GM19468 (cell line): ENCODE data around the gene ADAMTS14.

Experiments used
- ATAC-seq: cut with Tn5 transposase; IDR thresholded peaks from one replicate; pipeline ENCODE4 v1.9.1; 2021; ENCODE audit warnings: mild to moderate bottlenecking, moderate library complexity, moderate number of reproducible peaks; ENCODE audit not compliant: unreplicated experiment; ENCODE audit errors: extremely low read depth

ADAMTS14 gene

DNA sequence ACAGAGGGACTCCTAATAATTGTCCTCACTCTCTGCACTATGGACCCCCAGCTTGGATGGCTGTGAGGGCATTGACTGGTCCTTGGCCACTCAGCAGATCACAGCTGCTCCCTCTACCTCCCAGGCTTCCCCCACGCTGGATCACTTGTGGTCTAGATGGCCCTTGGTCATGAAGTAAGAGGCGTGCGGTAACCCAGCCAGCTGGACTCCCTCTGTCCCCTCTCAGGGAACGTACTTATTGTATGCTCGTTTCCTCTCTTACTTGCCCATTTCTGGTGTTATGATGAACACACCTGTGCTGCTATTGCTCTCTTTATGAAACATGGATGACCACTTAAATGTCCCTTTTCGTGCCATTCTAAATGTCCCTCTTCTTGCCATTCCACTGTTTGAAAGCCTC, 19.3 kb downstream of the ADAMTS14 start:
- ATAC-seq: no peak

DNA sequence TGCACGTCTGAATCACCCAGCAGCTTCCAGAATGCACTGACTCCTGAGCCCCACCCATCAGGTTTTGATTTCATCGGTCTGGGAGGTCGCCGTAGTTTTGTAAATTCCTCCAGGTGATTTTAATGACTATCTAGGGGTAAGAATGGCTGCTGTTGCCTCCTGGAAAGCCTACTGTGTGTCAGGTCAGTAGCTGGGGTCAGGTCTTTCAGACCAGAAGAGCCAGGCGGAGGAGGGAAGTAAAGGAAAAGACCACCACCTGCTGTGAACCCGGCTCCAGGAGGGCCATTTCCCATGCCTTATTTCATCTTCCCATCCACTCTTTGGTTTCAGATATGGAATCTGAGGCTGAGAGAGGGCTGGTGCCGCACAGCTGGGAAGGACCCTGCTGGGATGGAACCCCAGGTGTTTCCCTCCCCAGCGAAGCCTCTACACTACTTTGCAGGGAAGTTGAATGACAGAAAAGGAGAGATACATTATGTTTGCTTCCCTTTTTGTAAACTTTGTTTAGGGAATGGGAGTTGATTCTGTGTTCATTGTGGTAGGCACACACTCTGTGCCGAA, 19.8 kb downstream of the ADAMTS14 start:
- ATAC-seq: no peak

DNA sequence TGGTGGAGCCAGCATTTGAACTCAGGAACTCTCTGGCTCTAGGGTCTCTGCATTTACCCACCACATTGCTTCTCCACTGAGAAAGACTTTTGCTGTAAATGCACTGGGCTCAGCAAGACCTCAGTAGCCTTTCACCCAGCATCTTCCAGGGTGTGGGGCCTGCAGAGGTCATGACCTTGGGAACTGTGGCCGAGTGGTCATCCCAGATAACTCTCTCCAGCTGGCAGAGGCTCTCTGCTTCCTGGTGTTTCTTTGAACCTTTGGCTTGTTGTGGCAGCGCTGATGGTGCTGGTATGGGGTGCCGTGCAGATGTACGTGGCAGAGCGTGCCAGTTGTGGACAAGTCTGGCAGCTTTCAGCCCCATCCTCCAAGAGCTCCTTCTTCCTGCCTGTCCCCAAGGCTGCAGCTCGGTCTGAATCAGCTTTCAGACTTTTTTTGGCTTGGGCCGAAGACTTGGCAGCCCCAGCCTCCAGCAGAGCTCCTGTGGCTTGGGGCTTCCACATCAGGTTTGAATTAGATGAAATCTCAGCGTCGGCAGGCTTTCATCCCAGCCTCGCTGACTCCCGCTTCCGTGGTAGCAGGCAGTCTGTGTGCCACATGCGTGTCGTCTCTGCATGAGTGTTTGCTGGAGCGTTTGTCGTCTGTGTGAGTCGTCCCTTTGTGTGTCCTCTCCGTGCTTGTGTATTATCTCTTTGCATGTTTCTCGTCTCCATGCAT, 21.5 kb downstream of the ADAMTS14 start:
- ATAC-seq: no peak

DNA sequence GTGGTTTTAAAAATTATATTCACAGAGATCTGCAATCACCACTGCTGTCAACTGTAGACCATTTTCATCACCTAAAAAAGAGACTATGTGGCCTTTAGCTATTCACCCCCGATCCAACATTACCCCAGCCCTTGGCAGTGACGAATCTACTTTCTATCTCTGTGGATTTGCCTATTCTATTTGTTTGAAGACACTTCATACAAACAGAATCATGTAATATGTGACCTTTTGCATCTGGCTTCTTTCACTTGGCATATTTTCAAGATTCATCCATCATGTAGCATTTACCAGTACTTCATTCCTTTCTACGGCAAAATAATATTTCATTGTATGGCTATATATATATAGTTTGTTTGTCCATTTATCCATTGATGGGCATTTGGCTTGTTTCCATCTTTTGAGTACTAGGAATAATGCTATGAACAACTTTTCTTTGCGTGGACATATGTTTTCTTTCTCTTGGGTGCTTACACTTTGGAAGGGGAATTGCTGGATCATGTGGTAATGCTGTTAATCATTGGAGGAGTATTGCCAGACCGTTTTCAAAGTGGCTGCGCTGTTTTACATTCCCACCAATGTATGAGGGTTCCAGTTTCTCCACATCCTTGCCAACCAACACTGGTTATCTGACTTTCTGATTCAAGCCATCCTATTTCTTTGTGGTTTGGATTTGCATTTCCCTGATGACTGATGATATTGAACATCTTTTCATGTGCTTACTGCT, 22.3 kb downstream of the ADAMTS14 start:
- ATAC-seq: no peak

DNA sequence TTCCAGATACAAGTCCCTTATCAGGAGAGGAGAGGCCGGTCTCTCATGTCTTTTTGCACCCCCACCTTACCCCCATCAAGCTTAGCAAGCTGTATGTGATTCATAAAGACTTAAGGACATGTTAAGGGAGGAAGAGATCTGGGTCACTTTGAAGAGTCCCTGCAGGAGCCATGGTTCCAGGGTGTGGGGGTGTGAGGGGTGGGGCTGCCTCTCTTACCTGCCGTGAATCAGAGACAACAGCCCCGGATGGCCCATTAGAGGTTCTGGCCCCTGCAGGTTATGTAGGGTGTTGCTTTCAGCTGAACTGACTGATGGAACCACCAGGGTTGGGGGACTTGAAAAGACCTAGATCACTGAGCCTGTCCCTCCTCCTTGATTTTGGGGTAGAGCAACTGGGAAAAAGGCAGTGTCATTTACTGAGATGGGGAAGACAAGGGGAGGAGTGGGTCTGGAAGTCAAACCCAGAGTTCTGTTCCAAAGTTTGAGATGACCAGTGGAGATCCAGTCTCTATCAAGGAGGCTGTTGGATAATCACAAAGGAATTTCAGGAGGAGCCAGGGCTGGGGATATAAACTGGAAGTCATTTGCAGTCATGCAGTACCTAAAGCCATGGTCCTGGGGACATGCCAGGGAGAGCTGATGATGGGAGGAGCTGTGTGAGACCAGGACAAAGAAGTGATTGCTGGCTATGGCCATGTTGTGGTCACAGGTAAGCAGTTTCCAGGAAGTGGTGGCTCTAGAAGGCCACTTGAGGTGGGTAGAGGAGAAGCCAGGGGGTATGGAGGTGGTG, 23.1 kb downstream of the ADAMTS14 start:
- ATAC-seq: no peak

DNA sequence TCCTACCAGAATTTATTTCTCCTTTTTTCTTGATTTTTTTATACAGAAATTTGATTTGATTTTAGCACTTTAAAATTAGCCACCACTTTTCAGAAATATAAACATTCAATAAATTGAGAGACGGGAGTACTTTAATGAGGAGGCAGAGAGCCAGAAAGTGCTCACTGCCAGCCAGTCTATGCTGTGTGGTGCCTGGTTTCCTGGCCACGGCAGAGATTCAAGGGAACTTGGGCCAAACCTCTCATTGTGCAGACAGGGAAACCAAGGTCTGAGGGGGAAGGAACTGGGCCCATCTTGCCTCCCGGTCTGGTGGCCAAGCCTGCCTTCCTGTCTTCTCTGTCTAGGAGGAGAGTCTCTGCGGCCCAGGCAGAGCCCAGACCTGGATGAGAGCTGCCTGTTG, 25.9 kb downstream of the ADAMTS14 start:
- ATAC-seq: no peak

DNA sequence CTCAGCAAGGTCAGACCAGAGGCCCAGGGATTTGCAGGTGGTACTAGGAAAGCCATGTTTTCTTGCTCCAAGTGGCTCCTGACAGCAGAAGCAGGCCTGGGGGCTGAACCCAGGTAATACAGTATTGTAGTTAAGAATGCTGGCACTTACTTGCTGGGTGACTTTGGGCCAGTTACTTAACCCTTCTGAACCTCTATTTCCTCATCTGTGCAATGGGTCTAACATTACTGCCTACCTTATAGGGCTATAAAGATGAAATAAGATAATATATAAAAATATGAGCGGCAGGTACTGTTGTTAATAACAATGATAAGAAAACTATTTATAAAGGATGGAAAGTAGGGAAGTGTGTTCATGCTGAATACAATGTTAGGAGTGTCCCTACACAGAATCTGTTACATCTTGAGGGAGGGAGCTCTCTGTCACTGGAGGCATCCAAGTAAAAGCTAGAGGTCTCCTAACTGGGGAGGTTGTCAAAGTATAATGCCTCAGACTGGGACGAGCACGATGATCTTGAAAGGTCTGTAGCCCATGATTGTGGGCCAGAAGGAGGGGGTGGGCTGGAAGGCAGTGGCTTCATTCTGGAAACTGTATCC, 26.9 kb downstream of the ADAMTS14 start:
- ATAC-seq: no peak

DNA sequence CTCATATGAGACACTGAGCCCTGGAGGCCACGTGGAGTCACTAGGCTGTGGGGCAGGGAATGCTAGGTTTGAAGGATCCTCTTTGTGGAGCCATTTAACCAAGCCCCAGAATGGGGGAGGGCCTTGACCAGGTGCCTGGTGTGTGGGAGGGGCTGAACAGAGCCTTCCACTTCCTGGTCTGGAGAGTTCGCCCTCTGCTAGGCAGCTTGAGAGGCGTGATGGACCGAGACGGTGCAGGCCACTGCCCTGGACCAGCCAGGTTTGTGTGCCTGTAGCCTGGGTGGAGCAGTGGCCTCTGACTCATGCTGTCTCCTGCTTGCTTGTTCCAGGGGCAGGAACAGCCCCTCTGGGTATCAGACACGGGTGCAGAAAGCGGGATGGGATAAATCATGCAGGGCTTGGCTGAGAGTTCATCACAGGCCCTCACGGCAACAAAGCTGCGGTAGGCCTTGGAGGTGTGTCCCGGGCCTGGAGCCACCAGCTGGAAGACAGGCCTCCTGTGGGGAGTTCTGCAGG, 27.4 kb downstream of the ADAMTS14 start:
- no peak for ATAC-seq

DNA sequence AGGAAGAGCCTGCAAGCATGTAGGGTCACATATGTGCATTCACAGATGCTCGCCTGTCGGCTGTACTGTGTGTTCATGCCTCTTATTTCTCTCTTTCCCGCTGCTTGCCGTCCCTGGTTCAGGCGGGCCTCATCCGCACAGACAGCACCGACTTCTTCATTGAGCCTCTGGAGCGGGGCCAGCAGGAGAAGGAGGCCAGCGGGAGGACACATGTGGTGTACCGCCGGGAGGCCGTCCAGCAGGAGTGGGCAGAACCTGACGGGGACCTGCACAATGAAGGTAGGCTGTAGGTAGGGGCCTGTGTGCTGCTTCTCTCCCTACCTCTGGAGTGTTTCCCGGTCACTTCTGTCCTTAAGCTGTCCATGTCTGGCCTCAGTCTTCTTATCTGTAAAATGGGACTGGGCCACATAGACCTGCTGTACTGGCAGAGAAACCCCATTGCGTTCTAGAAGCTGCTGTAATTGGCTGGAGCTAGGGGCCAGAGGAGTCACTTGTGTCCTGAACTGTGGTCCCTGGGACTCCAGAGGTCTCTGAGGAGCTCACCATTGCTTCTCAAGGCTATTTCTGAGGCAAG, 30.0 kb downstream of the ADAMTS14 start:
- ATAC-seq: no peak

DNA sequence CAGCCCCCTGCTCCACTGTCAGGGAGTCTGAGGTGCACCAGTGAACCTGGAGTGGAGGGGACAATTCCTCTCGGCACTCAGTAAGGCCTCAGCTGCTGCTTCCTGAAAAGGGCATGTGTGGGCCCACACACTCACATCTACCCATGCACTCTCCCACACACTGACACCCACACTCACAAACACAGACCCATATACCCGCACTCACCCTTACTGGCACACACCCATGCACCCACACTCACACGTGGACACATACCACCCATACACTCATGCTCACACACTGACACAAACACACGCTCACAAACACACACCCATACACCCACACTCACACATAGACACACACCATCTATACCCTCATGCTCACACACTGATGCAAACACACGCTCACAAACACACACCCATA, 31.9 kb downstream of the ADAMTS14 start:
- no peak for ATAC-seq

DNA sequence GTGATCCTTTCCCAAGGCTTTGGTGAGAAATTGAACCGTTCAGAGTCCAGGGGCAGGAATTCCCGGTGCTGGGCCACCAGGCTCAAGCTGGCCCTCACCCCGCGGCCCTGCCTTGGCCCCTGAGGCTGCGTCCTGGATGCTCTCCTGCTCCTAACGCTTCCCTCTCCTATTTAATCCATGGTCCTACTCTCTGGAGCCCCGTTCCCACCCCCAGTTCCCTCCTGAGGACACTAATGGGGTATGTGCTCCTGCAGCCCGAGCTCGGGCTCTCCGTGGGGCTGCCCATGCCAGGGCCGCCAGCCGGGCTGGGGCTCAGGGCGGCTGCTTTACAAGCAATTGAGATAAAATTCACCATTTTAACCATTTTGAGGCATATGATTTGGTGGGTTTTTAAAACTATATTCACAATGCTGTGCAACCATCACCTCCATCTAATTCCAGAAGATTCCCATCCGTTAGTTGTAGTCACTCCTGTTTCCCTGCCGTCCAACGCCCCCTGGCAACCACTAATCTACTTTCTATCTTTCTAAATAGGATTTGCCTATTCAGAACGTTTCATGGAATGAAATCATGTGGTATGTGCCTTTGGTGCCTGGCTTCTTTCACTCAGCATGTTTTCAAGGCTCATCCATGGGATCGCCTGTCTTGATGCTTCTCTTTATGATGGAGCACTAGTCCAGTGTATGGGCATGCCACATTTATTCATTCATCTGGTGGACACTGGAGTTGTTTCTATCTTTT, 33.0 kb downstream of the ADAMTS14 start:
- ATAC-seq: no peak

DNA sequence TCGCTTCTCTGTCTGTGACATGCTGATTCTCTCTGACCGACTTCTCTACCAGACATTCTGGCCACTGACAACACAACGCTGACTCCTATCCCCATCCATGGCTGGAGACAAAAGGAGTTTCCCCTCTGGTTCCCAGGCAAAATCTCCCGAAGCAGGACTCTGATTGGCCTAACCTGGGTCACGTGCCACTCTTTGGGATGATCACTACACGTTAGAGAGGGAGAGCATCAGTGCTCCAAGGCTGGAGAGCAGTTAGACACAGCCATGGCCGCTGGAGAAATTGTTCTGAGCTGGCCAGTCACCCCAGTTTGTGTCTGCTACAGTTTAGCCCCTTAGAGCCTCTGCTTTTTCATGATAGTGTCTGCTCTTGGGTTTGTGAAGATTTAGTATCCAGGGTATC, 38.9 kb downstream of the ADAMTS14 start:
- ATAC-seq: no peak

DNA sequence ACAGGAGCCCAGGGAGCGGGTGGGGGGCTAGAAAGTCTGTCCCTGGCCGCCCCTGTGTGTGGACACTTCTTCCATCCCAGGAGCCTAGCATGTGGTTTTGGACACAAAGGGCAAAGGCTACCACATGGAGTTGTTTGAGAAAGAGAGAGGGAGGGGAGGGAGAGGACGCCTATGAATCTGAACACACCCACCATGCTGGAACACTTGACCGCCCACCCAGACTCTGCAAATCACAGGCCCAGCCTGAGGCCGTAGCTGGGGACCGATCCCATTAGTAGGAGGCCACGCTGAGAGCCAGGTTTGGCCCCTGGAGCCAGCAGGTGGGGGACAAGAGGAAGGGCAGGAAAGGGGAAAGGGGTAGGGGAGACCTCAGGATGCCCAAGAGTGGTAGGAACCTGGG, 39.6 kb downstream of the ADAMTS14 start:
- ATAC-seq: no peak

DNA sequence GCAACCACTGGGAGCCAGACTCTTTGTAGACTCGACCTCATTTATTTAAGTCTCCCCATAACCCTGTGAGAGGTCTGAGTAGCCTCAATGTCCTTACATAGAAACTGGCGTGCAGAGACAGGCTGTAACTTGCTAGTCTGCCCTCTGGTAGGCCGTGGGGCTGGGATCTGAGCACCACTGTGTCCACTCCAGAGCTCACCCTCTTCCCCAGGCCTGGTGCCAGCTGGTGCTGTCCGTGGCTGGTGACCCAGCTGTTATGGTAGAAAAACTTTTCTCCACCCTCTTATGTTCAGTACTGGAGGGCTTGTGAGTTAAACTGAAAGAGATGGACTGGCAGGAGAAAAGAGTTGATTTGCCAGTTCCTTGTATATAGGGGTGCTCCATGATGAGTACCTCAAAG, 41.9 kb downstream of the ADAMTS14 start:
- ATAC-seq: no peak

DNA sequence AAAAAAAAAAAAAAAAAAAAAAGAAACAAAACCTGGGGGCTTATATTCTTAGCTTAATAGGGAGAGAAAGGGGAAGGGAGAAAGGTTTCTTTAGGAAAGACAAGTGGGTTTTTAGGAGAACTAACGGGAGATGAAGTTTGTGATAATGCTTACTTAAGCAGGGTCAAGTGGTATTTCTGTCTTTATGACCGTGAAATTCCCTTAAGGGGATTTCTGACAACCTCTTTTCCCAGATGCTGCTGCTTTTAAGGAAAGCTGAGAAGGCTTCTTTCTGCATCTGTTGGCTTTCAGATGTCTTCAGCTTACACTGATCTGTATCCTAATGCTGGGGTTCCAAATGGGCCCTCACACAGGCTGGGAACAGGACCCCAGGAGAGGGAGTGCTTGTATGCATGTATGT, 42.6 kb downstream of the ADAMTS14 start:
- ATAC-seq: no peak

DNA sequence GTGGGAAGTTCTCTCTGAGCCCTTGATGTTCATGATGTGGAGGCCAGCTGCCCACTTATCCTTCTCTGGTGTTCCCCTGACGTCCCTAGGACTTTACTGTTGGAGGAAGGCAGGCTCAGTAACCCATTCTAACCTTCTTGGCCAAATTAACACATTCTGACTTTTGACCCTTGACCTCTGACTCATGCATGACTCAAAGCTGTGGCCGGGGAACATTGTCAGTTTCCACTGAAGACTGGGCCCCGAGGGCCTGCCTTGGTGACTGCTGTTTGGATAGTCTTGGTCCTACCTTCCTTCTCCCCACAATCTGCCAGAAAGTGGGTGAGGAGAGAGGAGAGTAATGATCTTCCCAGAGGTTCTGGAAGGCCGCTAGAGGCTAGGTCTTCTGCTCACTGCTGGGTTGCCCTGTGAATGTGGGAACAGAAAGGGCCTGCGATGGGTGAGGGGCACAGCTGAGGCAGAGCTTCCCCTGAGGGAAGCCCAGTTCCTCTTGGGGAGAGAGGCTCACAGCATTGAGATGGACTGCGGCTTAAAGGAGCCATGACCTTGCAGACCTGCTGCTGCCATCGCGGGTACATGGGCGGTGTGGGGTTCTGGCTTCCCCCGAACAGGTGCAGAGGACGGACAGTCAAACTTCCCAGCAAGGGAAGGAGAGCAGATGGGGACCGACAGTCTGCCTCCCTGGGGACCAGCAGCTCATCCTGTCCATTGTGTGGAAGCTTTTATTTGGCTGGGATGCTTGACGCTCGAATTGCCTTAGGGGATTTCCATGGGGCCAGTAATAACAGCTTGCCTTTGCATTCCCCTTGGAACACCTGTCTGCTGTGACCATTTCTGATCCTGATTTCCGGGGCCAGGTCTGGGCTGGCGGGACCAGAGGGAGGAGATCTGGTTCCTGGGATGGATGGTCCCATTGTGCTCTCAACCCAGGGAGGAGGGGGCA, 43.8 kb downstream of the ADAMTS14 start:
- ATAC-seq: no peak

DNA sequence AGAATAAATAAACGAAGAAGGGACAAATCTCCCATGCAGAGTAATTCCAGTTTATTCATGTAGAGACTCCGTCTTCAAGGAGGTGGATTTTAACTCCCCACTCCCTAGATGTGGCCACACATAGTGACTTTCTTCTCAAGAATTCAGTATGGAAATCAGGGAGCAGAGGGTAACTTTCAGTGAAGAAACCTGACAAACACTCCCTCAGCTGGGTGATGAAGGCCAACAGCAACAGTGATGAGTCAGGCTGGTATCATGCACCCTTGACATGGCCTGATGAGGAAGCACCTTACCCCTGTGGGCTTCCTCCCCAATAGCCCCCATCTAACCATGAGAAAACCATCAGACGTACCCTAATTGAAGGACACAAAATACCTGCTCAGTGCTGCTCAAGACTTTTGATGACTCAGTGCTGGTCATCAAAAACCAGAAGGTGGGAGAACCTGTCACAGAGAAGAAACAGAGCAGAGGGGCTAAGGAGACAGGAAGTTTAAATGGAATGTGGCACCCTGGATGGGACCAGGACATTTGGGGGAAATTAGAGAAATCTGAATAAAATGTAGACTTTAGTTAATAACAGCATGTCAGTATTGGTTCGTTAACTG, 50.6 kb downstream of the ADAMTS14 start:
- no peak for ATAC-seq

DNA sequence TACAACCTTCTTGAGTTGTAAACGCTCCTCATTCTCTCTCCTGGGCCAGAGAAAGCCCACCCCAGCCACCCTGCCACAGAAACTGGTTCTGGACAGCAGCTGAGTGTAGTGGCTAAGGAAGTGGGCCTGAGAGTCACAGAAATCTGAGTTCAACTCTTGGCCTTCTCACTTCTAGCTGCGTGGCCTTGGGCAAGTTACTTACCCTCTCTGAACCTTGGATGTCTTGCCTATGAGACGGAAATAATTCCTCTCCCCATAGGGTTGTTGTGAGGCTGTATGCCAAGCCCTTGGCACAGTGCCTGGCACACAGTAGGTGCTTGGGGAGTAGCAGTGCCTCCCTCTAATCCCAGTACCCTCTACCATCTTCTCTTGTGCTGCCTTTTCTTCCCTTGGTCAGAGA, 51.5 kb downstream of the ADAMTS14 start:
- no peak for ATAC-seq
